GM23338 (cell line): Measurements from ENCODE around the gene ATIC. TPM values are rescaled to one million over a fixed set of nuclear protein-coding genes. Genes with fewer than 3 reads are reported as not detected.

Experiments
- ATAC-seq: fragments of 200-7000 bp; cut with Tn5 transposase; 3 replicates; pipeline ENCODE4 v1.9.1; 2020
- DNase-seq: peaks from one replicate; pipeline ENCODE4 v3.0.0-alpha.2; 2015; ENCODE audit warnings: low spot score
- H2AFZ ChIP-seq: fragments of 200-600 bp; sonication (generic); 2 replicates; pipeline ENCODE4 v1.8.0; 2016; ENCODE audit warnings: antibody characterized with exemption, mild to moderate bottlenecking, moderate library complexity
- H3F3A ChIP-seq: fragments of 200-600 bp; sonication (generic); replicated peaks from 2 replicates; pipeline ENCODE4 v1.8.0; 2017; ENCODE audit warnings: antibody characterized with exemption, mixed run types, low read depth
- H3K27ac ChIP-seq: fragments of 200-600 bp; sonication (generic); 2 replicates; pipeline ENCODE4 v1.6.1; 2016; ENCODE audit warnings: low read depth
- H3K27me3 ChIP-seq: fragments of 200-600 bp; sonication (generic); 2 replicates; pipeline ENCODE4 v1.8.0; 2016; ENCODE audit warnings: mild to moderate bottlenecking, mixed run types, moderate library complexity; ENCODE audit not compliant: insufficient read depth
- H3K36me3 ChIP-seq: fragments of 200-600 bp; sonication (generic); 2 replicates; pipeline ENCODE4 v1.8.0; 2016; ENCODE audit warnings: mild to moderate bottlenecking; ENCODE audit not compliant: insufficient read depth
- H3K4me1 ChIP-seq: fragments of 200-600 bp; sonication (generic); 2 replicates; pipeline ENCODE4 v1.8.0; 2016; ENCODE audit warnings: mild to moderate bottlenecking, moderate library complexity; ENCODE audit not compliant: insufficient read depth
- H3K4me2 ChIP-seq: fragments of 200-600 bp; sonication (generic); 2 replicates; pipeline ENCODE4 v1.7.1; 2017; ENCODE audit warnings: mixed run types
- H3K4me3 ChIP-seq: fragments of 200-600 bp; sonication (generic); 2 replicates; pipeline ENCODE4 v1.6.1; 2016; ENCODE audit warnings: mixed run types
- H3K79me2 ChIP-seq: fragments of 200-600 bp; sonication (generic); replicated peaks from 2 replicates; pipeline ENCODE4 v1.8.0; 2017; ENCODE audit warnings: mild to moderate bottlenecking; ENCODE audit not compliant: insufficient read depth
- H3K9me2 ChIP-seq: fragments of 200-600 bp; sonication (generic); 2 replicates; pipeline ENCODE4 v1.8.0; 2017; ENCODE audit not compliant: insufficient read depth
- H4K20me1 ChIP-seq: fragments of 200-600 bp; sonication (generic); replicated peaks from 2 replicates; pipeline ENCODE4 v1.8.0; 2017; ENCODE audit warnings: mild to moderate bottlenecking; ENCODE audit not compliant: insufficient read depth
- H3K27ac Mint-ChIP-seq: 2 replicates; pipeline ENCODE4 v1.8.0; 2020; ENCODE audit warnings: inconsistent platforms, mild to moderate bottlenecking, moderate library complexity, mixed read lengths
- H3K27me3 Mint-ChIP-seq: 3 replicates; pipeline ENCODE4 v1.8.0; 2022; ENCODE audit warnings: low read depth, mild to moderate bottlenecking, moderate library complexity, mixed read lengths, inconsistent platforms; ENCODE audit not compliant: insufficient read depth, poor library complexity
- H3K36me3 Mint-ChIP-seq: 3 replicates; pipeline ENCODE4 v1.8.0; 2021; ENCODE audit warnings: low read depth, mild to moderate bottlenecking, inconsistent platforms, moderate library complexity, mixed read lengths
- H3K4me1 Mint-ChIP-seq: 3 replicates; pipeline ENCODE4 v1.8.0; 2020; ENCODE audit warnings: mild to moderate bottlenecking, inconsistent platforms, mixed read lengths
- H3K4me3 Mint-ChIP-seq: 3 replicates; pipeline ENCODE4 v1.8.0; 2021; ENCODE audit warnings: moderate library complexity, mild to moderate bottlenecking, inconsistent platforms, mixed read lengths
- H3K9me3 Mint-ChIP-seq: 3 replicates; pipeline ENCODE4 v1.8.0; 2020; ENCODE audit warnings: moderate library complexity, mild to moderate bottlenecking, inconsistent platforms, mixed read lengths
- EZH2phosphoT487 ChIP-seq: fragments of 200-600 bp; sonication (generic); IDR thresholded peaks from one replicate; pipeline ENCODE4 v1.8.1; 2018; ENCODE audit warnings: antibody characterized with exemption; ENCODE audit not compliant: unreplicated experiment
- JUNB ChIP-seq: IDR thresholded peaks from one replicate; pipeline ENCODE4 v1.6.1; 2016; ENCODE audit warnings: antibody characterized with exemption; ENCODE audit not compliant: unreplicated experiment
- NANOG ChIP-seq: IDR thresholded peaks from 2 replicates; pipeline ENCODE4 v1.6.1; 2016; ENCODE audit warnings: antibody characterized with exemption, borderline replicate concordance
- POLR2AphosphoS5 ChIP-seq: IDR thresholded peaks from 2 replicates; pipeline ENCODE4 v1.6.1; 2016; ENCODE audit warnings: antibody characterized with exemption, low read depth
- REST ChIP-seq: IDR thresholded peaks from one replicate; pipeline ENCODE4 v1.6.1; 2018; ENCODE audit warnings: antibody characterized with exemption; ENCODE audit not compliant: unreplicated experiment
- polyA plus RNA-seq: library from polyadenylated mRNA; unstranded; fragments of >200 nt; fragmentation: Nextera tagmentation; extraction: Ambion mirVana; gene quantifications from 2 replicates; pipeline ENCODE4 v1.2.1, GENCODE V29; 2016
- total RNA-seq: library from RNA; depleted of rRNA; stranded (reverse); fragments of >200 nt; shearing (Covaris generic); gene quantifications from 2 replicates; pipeline ENCODE4 v1.2.3, GENCODE V29; 2014

Gene ATIC
- total and polyA plus RNA-seq, 2 experiments from 2014 or later: 118 to 185 TPM

GRCh38 chr2:215272918-215273317 is 38.9 kb upstream of the ATIC start:
- no peak for ATAC-seq
- Histone ChIP-seq H3K36me3 (no peaks in the 10 kb centered on the region), H4K20me1 (no peaks in the 10 kb centered on the region), H3K27me3 (no peaks in the 10 kb centered on the region), H2AFZ (no peak overlapping the region), H3K4me2 (no peak overlapping the region), H3K9me2 (no peaks in the 10 kb centered on the region), H3K4me1 (0 out of 2 replicates have a peak, but pooled peaks cover 5% of the 10 kb centered on the region), H3K27ac (no peak overlapping the region), H3K4me3 (no peak overlapping the region), H3K79me2 (no peaks in the 10 kb centered on the region), H3F3A (no peaks in the 10 kb centered on the region)
- H3K4me1 Mint-ChIP-seq: peaks cover 11% of the 10 kb centered on the region
- H3K27ac Mint-ChIP-seq: no peak overlapping the region
- peaks cover 4% of the 10 kb centered on the region for H3K27me3 Mint-ChIP-seq
- no peaks in the 10 kb centered on the region; the same call in 2 of the 3 replicates for H3K9me3 Mint-ChIP-seq
- TF ChIP-seq REST (no peak), POLR2AphosphoS5 (no peak), NANOG (no peak)
- DNase-seq: no peak
- no peaks in the 10 kb centered on the region for H3K36me3 Mint-ChIP-seq
- H3K4me3 Mint-ChIP-seq: no peak overlapping the region

GRCh38 chr2:215274829-215275228 is 37.0 kb upstream of the ATIC start:
- no peak overlapping the region for H3K4me2 ChIP-seq
- H3K79me2 ChIP-seq: no peaks in the 10 kb centered on the region
- H3K36me3 ChIP-seq: no peaks in the 10 kb centered on the region
- no peaks in the 10 kb centered on the region for H3F3A ChIP-seq
- no peak overlapping the region for H3K27ac Mint-ChIP-seq
- H3K27ac ChIP-seq: no peak overlapping the region
- DNase-seq (no peak), ATAC-seq (no peak)
- no peaks in the 10 kb centered on the region for H4K20me1 ChIP-seq
- no peak for TF ChIP-seq EZH2phosphoT487
- H3K36me3 Mint-ChIP-seq: no peaks in the 10 kb centered on the region
- H3K4me3 ChIP-seq: no peak overlapping the region
- H3K9me3 Mint-ChIP-seq: no peaks in the 10 kb centered on the region
- H3K4me1 Mint-ChIP-seq: peaks cover 11% of the 10 kb centered on the region
- no peaks in the 10 kb centered on the region for H3K4me1 ChIP-seq
- no peaks in the 10 kb centered on the region for H3K9me2 ChIP-seq
- H2AFZ ChIP-seq: no peak overlapping the region
- H3K4me3 Mint-ChIP-seq: no peak overlapping the region
- H3K27me3 ChIP-seq: no peaks in the 10 kb centered on the region
- H3K27me3 Mint-ChIP-seq: peaks cover 2% of the 10 kb centered on the region

- H3K4me1 Mint-ChIP-seq: peaks cover 11% of the 10 kb centered on the region
- H3K27me3 Mint-ChIP-seq: peaks cover 2% of the 10 kb centered on the region
- no peak overlapping the region for H3K4me3 Mint-ChIP-seq
- Histone ChIP-seq H3K4me3 (no peak overlapping the region), H2AFZ (no peak overlapping the region), H3K4me2 (no peak overlapping the region), H3F3A (no peaks in the 10 kb centered on the region), H4K20me1 (no peaks in the 10 kb centered on the region), H3K4me1 (no peaks in the 10 kb centered on the region), H3K79me2 (no peaks in the 10 kb centered on the region), H3K36me3 (no peaks in the 10 kb centered on the region), H3K9me2 (no peaks in the 10 kb centered on the region), H3K27ac (no peak overlapping the region), H3K27me3 (no peaks in the 10 kb centered on the region)
- ATAC-seq: no peak
- no peaks in the 10 kb centered on the region for H3K36me3 Mint-ChIP-seq
- no peak overlapping the region for H3K27ac Mint-ChIP-seq
- DNase-seq: no peak
- H3K9me3 Mint-ChIP-seq: no peaks in the 10 kb centered on the region
- no peak for TF ChIP-seq REST
- TF ChIP-seq JUNB: no peak
These were observed 36.0 kb upstream of the ATIC start for GRCh38 chr2:215275824-215276223.
